ENCODE results near the gene KDM2A. TPM values are rescaled to one million over a fixed set of nuclear protein-coding genes. Genes with fewer than 3 reads are reported as not detected.

KDM2A gene
- total RNA-seq, 1 donor from 2014 or later = 62.9 TPM

GRCh38 chr11:67095214-67095507, 23.9 kb upstream of the KDM2A start:
- no peaks in the 10 kb centered on the region for H3K9me3 Mint-ChIP-seq (ENCODE audit: unreplicated experiment)
- no peak for DNase-seq (ENCODE audit: extremely low spot score, unreplicated experiment)
- peaks cover 3% of the 10 kb centered on the region for H3K27me3 Mint-ChIP-seq (ENCODE audit: unreplicated experiment)
- TF ChIP-seq CTCF (IDR thresholded peaks at IDR 0.05) = no peak
- no peak overlapping the region for H3K4me3 Mint-ChIP-seq (ENCODE audit: unreplicated experiment)
- no peaks in the 10 kb centered on the region for H3K4me1 Mint-ChIP-seq (ENCODE audit: unreplicated experiment)
- H3K27ac Mint-ChIP-seq (ENCODE audit: unreplicated experiment) = no peak overlapping the region
- H3K36me3 Mint-ChIP-seq (ENCODE audit: unreplicated experiment) = no peaks in the 10 kb centered on the region

DNA sequence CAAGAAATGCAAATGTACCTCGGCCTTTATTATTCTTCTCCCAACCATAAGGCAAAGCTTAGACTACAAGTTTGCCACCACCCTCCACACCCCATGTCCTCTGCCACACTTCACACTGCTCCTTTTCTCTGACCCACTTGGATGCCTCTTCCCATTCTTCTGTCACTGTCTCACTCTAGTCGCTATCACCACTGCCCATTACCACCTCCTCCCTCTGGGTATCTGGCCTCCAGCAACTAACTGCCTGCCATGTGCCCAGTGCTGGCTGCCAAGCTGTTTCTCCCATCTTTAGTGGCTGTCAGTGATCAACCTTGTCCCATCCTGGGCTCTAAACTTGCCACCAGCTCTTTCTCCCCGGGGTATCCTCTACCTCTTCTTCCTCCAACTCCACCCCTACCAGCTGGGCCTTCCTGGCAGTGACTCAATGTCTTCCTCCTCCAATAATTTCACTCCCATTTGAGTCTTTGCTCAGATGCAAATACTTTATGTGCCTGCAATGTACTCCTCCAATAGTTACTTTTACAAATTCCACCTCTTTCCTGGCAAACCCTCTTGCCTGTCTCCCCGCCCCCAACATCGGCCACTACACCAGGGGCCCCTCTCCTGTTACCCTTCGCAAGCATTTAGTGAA, 20.1 kb upstream of the KDM2A start:
- H3K27me3 Mint-ChIP-seq (ENCODE audit: unreplicated experiment) = peaks cover 3% of the 10 kb centered on the region
- H3K36me3 Mint-ChIP-seq (ENCODE audit: unreplicated experiment) = no peaks in the 10 kb centered on the region
- no peak overlapping the region for H3K4me3 Mint-ChIP-seq (ENCODE audit: unreplicated experiment)
- no peak for TF ChIP-seq CTCF (IDR thresholded peaks at IDR 0.05)
- no peaks in the 10 kb centered on the region for H3K9me3 Mint-ChIP-seq (ENCODE audit: unreplicated experiment)
- DNase-seq (ENCODE audit: extremely low spot score, unreplicated experiment) = no peak
- no peaks in the 10 kb centered on the region for H3K4me1 Mint-ChIP-seq (ENCODE audit: unreplicated experiment)
- no peak overlapping the region for H3K27ac Mint-ChIP-seq (ENCODE audit: unreplicated experiment)

GRCh38 chr11:67099831-67100324, 19.2 kb upstream of the KDM2A start:
- H3K27me3 Mint-ChIP-seq (ENCODE audit: unreplicated experiment) = peaks cover 3% of the 10 kb centered on the region
- no peak overlapping the region for H3K4me3 Mint-ChIP-seq (ENCODE audit: unreplicated experiment)
- no peaks in the 10 kb centered on the region for H3K36me3 Mint-ChIP-seq (ENCODE audit: unreplicated experiment)
- H3K9me3 Mint-ChIP-seq (ENCODE audit: unreplicated experiment) = no peaks in the 10 kb centered on the region
- no peak overlapping the region for H3K27ac Mint-ChIP-seq (ENCODE audit: unreplicated experiment)
- no peak for TF ChIP-seq CTCF (IDR thresholded peaks at IDR 0.05)
- no peak for DNase-seq (ENCODE audit: extremely low spot score, unreplicated experiment)
- no peaks in the 10 kb centered on the region for H3K4me1 Mint-ChIP-seq (ENCODE audit: unreplicated experiment)

DNA sequence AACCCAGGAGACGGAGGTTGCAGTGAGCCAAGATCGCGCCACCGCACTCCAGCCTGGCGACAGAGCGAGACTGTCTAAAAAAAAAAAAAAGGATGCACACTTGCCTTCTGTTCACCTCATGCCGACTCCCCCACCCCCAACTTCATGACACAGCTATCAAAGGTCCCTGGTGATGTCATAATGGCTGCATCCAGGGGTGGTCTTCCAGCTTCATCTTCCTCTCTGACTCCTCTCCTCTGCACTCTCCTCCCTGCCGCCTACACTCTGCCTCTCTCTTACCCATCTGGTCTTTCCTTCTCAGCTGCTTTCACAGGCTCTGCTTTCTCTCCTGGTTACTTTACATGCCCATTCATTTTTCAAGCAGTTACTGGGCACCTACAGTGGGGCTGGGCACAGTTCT, 16.4 kb upstream of the KDM2A start:
- H3K27me3 Mint-ChIP-seq (ENCODE audit: unreplicated experiment) = no peaks in the 10 kb centered on the region
- H3K27ac Mint-ChIP-seq (ENCODE audit: unreplicated experiment) = no peak overlapping the region
- H3K4me1 Mint-ChIP-seq (ENCODE audit: unreplicated experiment) = no peaks in the 10 kb centered on the region
- no peaks in the 10 kb centered on the region for H3K9me3 Mint-ChIP-seq (ENCODE audit: unreplicated experiment)
- DNase-seq (ENCODE audit: extremely low spot score, unreplicated experiment) = no peak
- no peaks in the 10 kb centered on the region for H3K36me3 Mint-ChIP-seq (ENCODE audit: unreplicated experiment)
- no peak overlapping the region for H3K4me3 Mint-ChIP-seq (ENCODE audit: unreplicated experiment)
- no peak for TF ChIP-seq CTCF (IDR thresholded peaks at IDR 0.05)

DNA sequence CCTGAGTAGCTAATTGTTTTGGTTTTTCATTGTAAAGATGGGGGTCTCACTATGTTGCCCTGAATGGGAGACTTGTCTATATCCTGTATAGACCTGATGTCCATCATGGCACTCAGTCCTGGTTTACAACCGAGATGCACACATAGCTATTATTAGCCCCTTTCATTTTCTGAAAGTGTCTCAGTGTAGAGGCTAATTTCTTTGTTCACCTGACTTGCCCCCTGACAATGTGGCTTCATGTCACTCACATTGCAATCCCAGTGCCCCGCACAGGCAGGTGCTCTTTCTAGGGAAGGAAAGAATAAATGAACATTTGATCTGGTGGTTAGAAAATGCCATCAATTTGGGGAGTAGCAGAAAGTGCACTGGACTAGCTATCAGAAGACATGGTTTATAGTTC, 13.1 kb upstream of the KDM2A start:
- TF ChIP-seq CTCF (IDR thresholded peaks at IDR 0.05) = no peak
- Mint-ChIP-seq H3K27ac (ENCODE audit: unreplicated experiment) (no peak overlapping the region), H3K4me3 (ENCODE audit: unreplicated experiment) (no peak overlapping the region), H3K9me3 (ENCODE audit: unreplicated experiment) (no peaks in the 10 kb centered on the region), H3K27me3 (ENCODE audit: unreplicated experiment) (no peaks in the 10 kb centered on the region), H3K4me1 (ENCODE audit: unreplicated experiment) (no peaks in the 10 kb centered on the region), H3K36me3 (ENCODE audit: unreplicated experiment) (no peaks in the 10 kb centered on the region)
- no peak for DNase-seq (ENCODE audit: extremely low spot score, unreplicated experiment)
